Erythroblast (primary cell): ENCODE data around the gene RIN1.

ENCODE experiments used
- GATA1 ChIP-seq: IDR thresholded peaks from 2 replicates; pipeline ENCODE4 v1.6.1; 2011; ENCODE audit warnings: low read depth, mild to moderate bottlenecking, control low read depth, low read length, moderate library complexity
- POLR2A ChIP-seq: IDR thresholded peaks from 2 replicates; pipeline ENCODE4 v1.6.1; 2011; ENCODE audit warnings: mild to moderate bottlenecking, low read length

- no peak for TF ChIP-seq POLR2A
- TF ChIP-seq GATA1: no peak
Observed at GRCh38 chr11:66328302-66329144, 7.7 kb downstream of the RIN1 start.
